GM18499 (cell line): ENCODE results near the gene DEPDC5.

Experiments
- ATAC-seq: cut with Tn5 transposase; IDR thresholded peaks from one replicate; pipeline ENCODE4 v1.9.1; 2021; ENCODE audit warnings: moderate number of reproducible peaks; ENCODE audit not compliant: insufficient read depth, unreplicated experiment

DEPDC5 gene

GRCh38 chr22:31917227-31917921, 163.6 kb downstream of the DEPDC5 start:
- no peak for ATAC-seq

- ATAC-seq: no peak
Measured at GRCh38 chr22:31919730-31920129, 165.9 kb downstream of the DEPDC5 start.

GRCh38 chr22:31920306-31920705, 166.5 kb downstream of the DEPDC5 start:
- ATAC-seq: no peak

- no peak for ATAC-seq
Measured at GRCh38 chr22:31921106-31921505, 167.3 kb downstream of the DEPDC5 start.

GRCh38 chr22:31922534-31922933, 168.7 kb downstream of the DEPDC5 start:
- ATAC-seq: no peak

- no peak for ATAC-seq
Measured at GRCh38 chr22:31923136-31923535, 169.3 kb downstream of the DEPDC5 start.

- ATAC-seq: no peak
Measured at GRCh38 chr22:31923747-31924146, 169.9 kb downstream of the DEPDC5 start.

GRCh38 chr22:31925056-31925455, 171.2 kb downstream of the DEPDC5 start:
- ATAC-seq: no peak

GRCh38 chr22:31926024-31926423, 172.2 kb downstream of the DEPDC5 start:
- ATAC-seq: no peak

- no peak for ATAC-seq
Measured at GRCh38 chr22:31926969-31927368, 173.2 kb downstream of the DEPDC5 start.

GRCh38 chr22:31927562-31927961, 173.7 kb downstream of the DEPDC5 start:
- ATAC-seq: no peak

GRCh38 chr22:31929167-31929930, 175.5 kb downstream of the DEPDC5 start:
- ATAC-seq: no peak

- ATAC-seq: no peak
Measured at GRCh38 chr22:31932863-31933262, 179.0 kb downstream of the DEPDC5 start.

- ATAC-seq: no peak
Measured at GRCh38 chr22:31933406-31933805, 179.6 kb downstream of the DEPDC5 start.

- ATAC-seq: no peak
Measured at GRCh38 chr22:31933816-31934482, 180.1 kb downstream of the DEPDC5 start.

- ATAC-seq: no peak
Measured at GRCh38 chr22:31935961-31936635, 182.3 kb downstream of the DEPDC5 start.

- ATAC-seq: no peak
Measured at GRCh38 chr22:31937341-31937740, 183.5 kb downstream of the DEPDC5 start.

- no peak for ATAC-seq
Measured at GRCh38 chr22:31938296-31938695, 184.5 kb downstream of the DEPDC5 start.

GRCh38 chr22:31940506-31940905, 186.7 kb downstream of the DEPDC5 start:
- ATAC-seq: no peak

- ATAC-seq: no peak
Measured at GRCh38 chr22:31942091-31942490, 188.3 kb downstream of the DEPDC5 start.
